GM12801 (cell line): ENCODE measurements around the gene RHBG.

Experiments used
- TF ChIP-seq, protein P1 (sequence below): IDR thresholded peaks from one replicate; pipeline ENCODE4 v1.5.1; 2011; ENCODE audit warnings: control low read depth; ENCODE audit not compliant: insufficient read length; ENCODE audit errors: extremely low read depth

RHBG gene, protein sequence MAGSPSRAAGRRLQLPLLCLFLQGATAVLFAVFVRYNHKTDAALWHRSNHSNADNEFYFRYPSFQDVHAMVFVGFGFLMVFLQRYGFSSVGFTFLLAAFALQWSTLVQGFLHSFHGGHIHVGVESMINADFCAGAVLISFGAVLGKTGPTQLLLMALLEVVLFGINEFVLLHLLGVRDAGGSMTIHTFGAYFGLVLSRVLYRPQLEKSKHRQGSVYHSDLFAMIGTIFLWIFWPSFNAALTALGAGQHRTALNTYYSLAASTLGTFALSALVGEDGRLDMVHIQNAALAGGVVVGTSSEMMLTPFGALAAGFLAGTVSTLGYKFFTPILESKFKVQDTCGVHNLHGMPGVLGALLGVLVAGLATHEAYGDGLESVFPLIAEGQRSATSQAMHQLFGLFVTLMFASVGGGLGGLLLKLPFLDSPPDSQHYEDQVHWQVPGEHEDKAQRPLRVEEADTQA

DNA sequence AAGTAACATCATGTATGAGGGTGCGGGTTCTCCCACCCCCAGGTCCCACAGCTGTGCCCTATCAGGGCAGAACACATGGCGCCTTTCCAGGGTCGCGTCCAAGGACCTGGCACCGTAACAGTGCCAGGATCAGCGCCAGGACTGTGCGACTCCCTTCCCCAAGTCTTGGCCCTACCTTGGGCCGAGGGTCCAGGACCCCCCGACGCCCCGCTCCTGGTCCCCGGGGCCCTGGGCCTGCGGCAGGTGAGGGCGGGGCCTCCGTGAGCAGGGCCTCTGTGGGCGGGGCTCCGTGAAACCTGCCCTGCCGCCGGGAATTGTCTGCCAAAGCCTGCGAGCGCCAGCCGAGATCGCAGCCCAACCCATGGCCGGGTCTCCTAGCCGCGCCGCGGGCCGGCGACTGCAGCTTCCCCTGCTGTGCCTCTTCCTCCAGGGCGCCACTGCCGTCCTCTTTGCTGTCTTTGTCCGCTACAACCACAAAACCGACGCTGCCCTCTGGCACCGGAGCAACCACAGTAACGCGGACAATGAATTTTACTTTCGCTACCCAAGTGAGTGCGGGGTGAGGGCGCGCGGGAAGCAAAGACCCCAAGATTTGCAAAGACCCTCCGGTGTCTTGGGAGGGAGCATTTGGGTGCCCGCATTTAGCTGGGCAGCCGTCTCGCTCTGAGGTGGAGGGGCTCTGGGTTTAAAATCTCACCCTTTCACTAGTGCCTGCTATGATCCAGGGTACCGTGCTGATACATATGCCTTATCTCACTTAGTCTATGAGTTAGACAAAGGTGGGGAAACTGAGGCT is at the start of gene RHBG:
Gene RHBG (plus strand): TSS at position 323 of the 796 bp plus-strand sequence. CDS start 39 bp downstream, at position 362.
- TF ChIP-seq, protein P1, sequence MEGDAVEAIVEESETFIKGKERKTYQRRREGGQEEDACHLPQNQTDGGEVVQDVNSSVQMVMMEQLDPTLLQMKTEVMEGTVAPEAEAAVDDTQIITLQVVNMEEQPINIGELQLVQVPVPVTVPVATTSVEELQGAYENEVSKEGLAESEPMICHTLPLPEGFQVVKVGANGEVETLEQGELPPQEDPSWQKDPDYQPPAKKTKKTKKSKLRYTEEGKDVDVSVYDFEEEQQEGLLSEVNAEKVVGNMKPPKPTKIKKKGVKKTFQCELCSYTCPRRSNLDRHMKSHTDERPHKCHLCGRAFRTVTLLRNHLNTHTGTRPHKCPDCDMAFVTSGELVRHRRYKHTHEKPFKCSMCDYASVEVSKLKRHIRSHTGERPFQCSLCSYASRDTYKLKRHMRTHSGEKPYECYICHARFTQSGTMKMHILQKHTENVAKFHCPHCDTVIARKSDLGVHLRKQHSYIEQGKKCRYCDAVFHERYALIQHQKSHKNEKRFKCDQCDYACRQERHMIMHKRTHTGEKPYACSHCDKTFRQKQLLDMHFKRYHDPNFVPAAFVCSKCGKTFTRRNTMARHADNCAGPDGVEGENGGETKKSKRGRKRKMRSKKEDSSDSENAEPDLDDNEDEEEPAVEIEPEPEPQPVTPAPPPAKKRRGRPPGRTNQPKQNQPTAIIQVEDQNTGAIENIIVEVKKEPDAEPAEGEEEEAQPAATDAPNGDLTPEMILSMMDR: no peak

DNA sequence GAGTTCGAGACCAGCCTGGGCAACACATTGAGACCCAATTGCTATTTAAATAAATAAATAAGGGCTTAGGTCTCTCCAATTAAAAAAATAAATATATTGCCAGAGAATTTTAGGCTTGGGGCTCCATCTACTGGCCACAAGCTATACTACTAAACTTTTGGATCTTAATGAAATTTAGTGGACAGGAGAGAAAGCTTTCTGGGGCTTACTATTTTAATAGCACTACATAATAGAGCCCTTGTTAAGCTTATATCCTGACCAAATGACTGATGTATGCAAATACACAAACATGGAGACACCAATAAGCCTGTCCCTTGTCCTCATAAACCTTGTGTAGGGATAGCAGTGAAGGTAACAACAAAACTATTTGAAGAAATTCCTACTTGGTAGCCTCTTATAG is 49.3 kb upstream of the RHBG start:
- TF ChIP-seq, protein P1: no peak

DNA sequence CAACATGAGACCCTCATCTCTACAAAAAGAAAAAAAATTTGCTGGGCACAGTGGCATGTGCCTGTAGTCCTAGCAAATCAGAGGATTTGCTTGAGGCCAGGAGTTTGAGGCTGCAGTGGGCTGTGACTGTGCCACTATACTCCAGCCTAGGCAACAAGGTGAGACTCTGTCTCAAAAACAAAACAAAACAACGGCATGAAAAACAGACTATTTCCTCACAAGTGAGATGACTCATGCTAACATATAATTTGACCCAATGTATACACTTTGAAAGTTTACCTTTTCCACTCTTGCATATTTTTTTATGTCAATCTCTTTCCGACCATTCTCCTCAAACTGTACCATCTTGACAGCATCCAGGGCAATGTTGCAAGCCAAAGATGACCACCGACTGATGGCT is 48.5 kb upstream of the RHBG start:
- TF ChIP-seq, protein P1: no peak

DNA sequence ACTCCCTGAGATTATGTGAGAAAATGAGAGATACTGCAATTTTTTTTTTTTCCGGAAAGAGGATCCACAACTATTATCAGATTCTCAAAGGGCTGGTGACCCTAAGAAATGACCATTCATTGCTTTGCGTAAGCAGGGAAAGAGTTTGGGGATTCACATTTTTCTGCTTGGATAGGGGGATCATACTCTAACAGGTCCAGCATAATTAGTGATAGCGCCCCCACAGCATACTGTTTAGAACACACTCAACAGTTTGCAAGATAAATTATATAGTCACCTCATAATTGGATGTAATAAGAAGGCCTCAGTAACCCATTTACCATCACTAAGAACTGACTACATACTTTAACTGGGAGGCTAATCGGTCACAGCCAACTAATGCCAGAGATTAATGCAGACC is 32.8 kb upstream of the RHBG start:
- TF ChIP-seq, protein P1: no peak

DNA sequence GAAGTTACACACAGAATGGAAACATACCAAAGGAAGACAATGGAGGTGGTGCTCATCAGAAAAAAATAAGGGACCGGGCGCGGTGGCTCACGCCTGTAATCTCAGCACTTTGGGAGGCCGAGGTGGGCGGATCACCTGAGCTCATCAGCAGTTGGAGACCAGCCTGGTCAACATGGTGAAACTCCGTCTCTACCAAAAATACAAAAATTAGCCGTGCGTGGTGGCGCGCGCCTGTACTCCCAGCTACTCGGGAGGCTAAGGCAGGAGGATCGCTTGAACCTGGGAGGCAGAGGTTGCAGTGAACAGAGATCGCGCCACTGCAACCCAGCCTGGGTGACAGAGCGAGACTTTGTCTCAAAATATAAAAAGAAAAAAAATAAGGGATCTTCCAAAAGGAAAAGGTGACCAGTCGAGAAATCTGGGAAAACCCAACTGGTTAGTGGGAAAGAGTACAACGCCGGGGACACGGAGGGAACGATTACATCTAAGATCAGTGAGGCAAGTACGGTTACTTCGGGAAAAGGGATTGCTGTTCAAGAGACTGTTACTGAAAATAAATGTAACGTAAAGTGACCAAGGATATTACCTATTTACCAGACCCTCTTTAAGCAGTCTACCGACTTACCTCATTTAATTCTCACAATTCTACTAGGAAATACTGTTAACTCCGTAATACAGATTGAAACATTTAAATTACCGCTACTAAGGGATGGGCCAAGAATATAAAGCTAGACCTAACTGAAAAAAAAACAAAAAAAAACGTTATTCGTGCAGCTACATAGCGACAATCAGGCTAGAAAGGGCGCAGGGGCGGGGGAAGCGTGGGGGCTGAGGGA is 31.7 kb upstream of the RHBG start:
- TF ChIP-seq, protein P1: no peak

DNA sequence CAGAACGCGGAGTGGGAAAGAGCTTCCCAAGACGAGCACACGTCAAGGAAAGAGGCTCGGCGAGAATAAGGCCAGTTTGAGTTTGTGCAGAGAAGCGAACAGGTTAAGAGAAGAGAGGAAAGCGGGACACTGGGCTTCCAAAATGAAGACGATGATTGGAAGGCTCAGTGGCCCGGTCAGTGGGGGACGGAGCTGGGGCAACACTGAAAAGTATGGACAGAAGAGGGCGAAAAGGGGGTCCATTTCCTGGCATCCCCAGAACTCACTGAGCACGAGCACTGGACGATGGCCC is 31.2 kb upstream of the RHBG start:
- TF ChIP-seq, protein P1: no peak
